HAP-1 (cell line): ENCODE results near the gene NUS1.
"Not testable (repeated sequence)": the region's sequence is repeated elsewhere in the genome, so short reads cannot be mapped to it uniquely, and the experiment has no call there.

Source experiments
- DNase-seq, 2 experiments: peaks; one replicate each; pipeline ENCODE4 v3.0.0-alpha.2; 2016 to 2020; ENCODE audit warnings: low spot score in 2 of 2
- H3K27me3 ChIP-seq: fragments of 250-450 bp; sonication (Bioruptor Pico); 2 replicates; pipeline ENCODE4 v1.5.1; 2020; ENCODE audit warnings: low read depth, mild to moderate bottlenecking, moderate library complexity
- H3K36me3 ChIP-seq: fragments of 250-450 bp; sonication (Bioruptor Pico); replicated peaks from 2 replicates; pipeline ENCODE4 v1.5.1; 2020; ENCODE audit warnings: mild to moderate bottlenecking
- H3K4me1 ChIP-seq: fragments of 250-450 bp; sonication (Bioruptor Pico); 2 replicates; pipeline ENCODE4 v1.5.1; 2020; ENCODE audit warnings: mild to moderate bottlenecking
- H3K4me3 ChIP-seq: fragments of 250-450 bp; sonication (Bioruptor Pico); 2 replicates; pipeline ENCODE4 v1.5.1; 2020; ENCODE audit warnings: mild to moderate bottlenecking, moderate library complexity
- H3K9me3 ChIP-seq: fragments of 250-450 bp; sonication (Bioruptor Pico); 2 replicates; pipeline ENCODE4 v1.5.1; 2020; ENCODE audit warnings: mild to moderate bottlenecking, moderate library complexity
- in situ Hi-C: fragments of 300-500 bp; cut with MboI; formaldehyde crosslinking; loops from 3 replicates; pipeline ENCODE4 v1.14.3; 2020; ENCODE audit warnings: low sequenced_read_pairs, inconsistent platforms, mixed read lengths

The NUS1 gene

GRCh38 chr6:117674991-117675657, at the start of gene NUS1:
Gene NUS1, plus strand, starts transcription at chr6:117675469. Its CDS starts 202 bp downstream, at chr6:117675671.
- in situ Hi-C loops = no loop called here
- H3K9me3 ChIP-seq = no peaks in the 10 kb centered on the region
- peaks cover 17% of the 10 kb centered on the region for H3K4me1 ChIP-seq
- H3K4me3 ChIP-seq = peak within 1 kb of the TSS; percentile 86
- H3K36me3 ChIP-seq = peaks cover 2% of the 10 kb centered on the region; the same call in 1 of the 2 replicates
- peak; percentile 87 to 98 for DNase-seq
- no peaks in the 10 kb centered on the region for H3K27me3 ChIP-seq

GRCh38 chr6:117627533-117627932, 47.7 kb upstream of the NUS1 start:
- no peak overlapping the region for H3K4me3 ChIP-seq
- no peaks in the 10 kb centered on the region for H3K4me1 ChIP-seq
- DNase-seq = no peak
- H3K9me3 ChIP-seq = peaks cover 8% of the 10 kb centered on the region; the same call in 1 of the 2 replicates
- no peaks in the 10 kb centered on the region for H3K27me3 ChIP-seq
- in situ Hi-C loops = no loop called here
- no peaks in the 10 kb centered on the region for H3K36me3 ChIP-seq

GRCh38 chr6:117629119-117629660, 46.1 kb upstream of the NUS1 start:
- in situ Hi-C loops = no loop called here
- Histone ChIP-seq H3K4me1 (no peaks in the 10 kb centered on the region), H3K36me3 (no peaks in the 10 kb centered on the region), H3K27me3 (no peaks in the 10 kb centered on the region), H3K9me3 (peaks cover 8% of the 10 kb centered on the region; the same call in 1 of the 2 replicates), H3K4me3 (no peak overlapping the region)
- no peak for DNase-seq

- Histone ChIP-seq H3K36me3 (no peaks in the 10 kb centered on the region), H3K4me1 (no peaks in the 10 kb centered on the region), H3K27me3 (no peaks in the 10 kb centered on the region), H3K9me3 (0 out of 2 replicates have a peak, but pooled peaks cover 2% of the 10 kb centered on the region), H3K4me3 (no peak overlapping the region)
- in situ Hi-C loops = no loop called here
- no peak for DNase-seq
Observed at GRCh38 chr6:117637770-117638169, 37.5 kb upstream of the NUS1 start.

GRCh38 chr6:117642976-117643375, 32.3 kb upstream of the NUS1 start:
- DNase-seq = no peak
- in situ Hi-C loops = no loop called here
- H3K36me3 ChIP-seq = no peaks in the 10 kb centered on the region

GRCh38 chr6:117651984-117652383, 23.3 kb upstream of the NUS1 start:
- H3K27me3 ChIP-seq, H3K9me3 ChIP-seq, H3K4me1 ChIP-seq, in situ Hi-C loops, DNase-seq, H3K36me3 ChIP-seq, H3K4me3 ChIP-seq: not testable (repeated sequence)

More at GRCh38 chr6:117642976-117643375, 32.3 kb upstream of the NUS1 start:
- H3K9me3 ChIP-seq = 0 out of 2 replicates have a peak, but pooled peaks cover 2% of the 10 kb centered on the region
- H3K4me3 ChIP-seq = no peak overlapping the region
- H3K4me1 ChIP-seq = no peaks in the 10 kb centered on the region
- H3K27me3 ChIP-seq = no peaks in the 10 kb centered on the region

- no peak for DNase-seq
- Histone ChIP-seq H3K4me1 (no peaks in the 10 kb centered on the region), H3K27me3 (no peaks in the 10 kb centered on the region), H3K4me3 (no peak overlapping the region), H3K9me3 (no peaks in the 10 kb centered on the region), H3K36me3 (no peaks in the 10 kb centered on the region)
- in situ Hi-C loops = no loop called here
Observed at GRCh38 chr6:117653949-117654348, 21.3 kb upstream of the NUS1 start.

GRCh38 chr6:117655380-117655779, 19.9 kb upstream of the NUS1 start:
- no peaks in the 10 kb centered on the region for H3K27me3 ChIP-seq
- no peaks in the 10 kb centered on the region for H3K9me3 ChIP-seq
- no peaks in the 10 kb centered on the region for H3K36me3 ChIP-seq
- in situ Hi-C loops = no loop called here
- H3K4me1 ChIP-seq = no peaks in the 10 kb centered on the region
- no peak for DNase-seq
- H3K4me3 ChIP-seq = no peak overlapping the region

- in situ Hi-C loops = no loop called here
Observed at GRCh38 chr6:117666881-117667280, 8.4 kb upstream of the NUS1 start.

GRCh38 chr6:117668736-117669135, 6.5 kb upstream of the NUS1 start:
- Histone ChIP-seq H3K9me3 (no peaks in the 10 kb centered on the region), H3K36me3 (no peaks in the 10 kb centered on the region), H3K4me3 (no peak overlapping the region), H3K27me3 (no peaks in the 10 kb centered on the region), H3K4me1 (peaks cover 2% of the 10 kb centered on the region; the same call in 1 of the 2 replicates)
- in situ Hi-C loops = no loop called here
- DNase-seq = peak in 1 of 2 experiments; percentile 18

More at GRCh38 chr6:117666881-117667280, 8.4 kb upstream of the NUS1 start:
- Histone ChIP-seq H3K36me3 (no peaks in the 10 kb centered on the region), H3K9me3 (no peaks in the 10 kb centered on the region), H3K4me3 (no peak overlapping the region), H3K4me1 (peaks cover 2% of the 10 kb centered on the region; the same call in 1 of the 2 replicates), H3K27me3 (no peaks in the 10 kb centered on the region)
- DNase-seq = no peak

- no peaks in the 10 kb centered on the region for H3K9me3 ChIP-seq
- no peak for DNase-seq
- H3K4me1 ChIP-seq = peaks cover 17% of the 10 kb centered on the region
- H3K27me3 ChIP-seq = no peaks in the 10 kb centered on the region
- peaks cover 2% of the 10 kb centered on the region; the same call in 1 of the 2 replicates for H3K36me3 ChIP-seq
- H3K4me3 ChIP-seq = peak overlapping the region; percentile 86
- in situ Hi-C loops = no loop called here
Observed at GRCh38 chr6:117674503-117674902, 766 bp upstream of the NUS1 start.

- DNase-seq = peak in 1 of 2 experiments; percentile 19
- H3K9me3 ChIP-seq, in situ Hi-C loops, H3K27me3 ChIP-seq, H3K36me3 ChIP-seq: not testable (repeated sequence)
- Histone ChIP-seq H3K4me3 (peak overlapping the region; percentile 86), H3K4me1 (peaks cover 17% of the 10 kb centered on the region)
Observed at GRCh38 chr6:117675658-117676301, 511 bp downstream of the NUS1 start.

- Histone ChIP-seq H3K9me3 (no peaks in the 10 kb centered on the region), H3K4me1 (peaks cover 14% of the 10 kb centered on the region), H3K36me3 (peaks cover 2% of the 10 kb centered on the region; the same call in 1 of the 2 replicates), H3K4me3 (peak overlapping the region; percentile 86), H3K27me3 (no peaks in the 10 kb centered on the region)
- DNase-seq = no peak
- in situ Hi-C loops = no loop called here
Observed at GRCh38 chr6:117676577-117677218, 1.4 kb downstream of the NUS1 start.
